H9 (cell line): Measurements from ENCODE around the gene NAB2. TPM values are rescaled to one million over a fixed set of nuclear protein-coding genes. Genes with fewer than 3 reads are reported as not detected.

Experiments
- DNase-seq: peaks from one replicate; pipeline ENCODE4 v3.0.0-alpha.2; 2017
- H2AFZ ChIP-seq: one replicate; pipeline ENCODE4 v1.6.1; 2013; ENCODE audit warnings: mild to moderate bottlenecking, low read length, control low read depth, moderate library complexity
- H2AK5ac ChIP-seq: 2 replicates; pipeline ENCODE4 v1.6.1; 2013; ENCODE audit warnings: low read length, control low read depth, mixed read lengths; ENCODE audit not compliant: insufficient read length
- H2BK120ac ChIP-seq: one replicate; pipeline ENCODE4 v1.6.1; 2013; ENCODE audit warnings: low read depth, mild to moderate bottlenecking, low read length, control low read depth, inconsistent platforms; ENCODE audit not compliant: poor library complexity, severe bottlenecking
- H2BK12ac ChIP-seq: 2 replicates; pipeline ENCODE4 v1.6.1; 2013; ENCODE audit warnings: low read length, control low read depth, mixed read lengths, low read depth; ENCODE audit not compliant: insufficient read length
- H2BK15ac ChIP-seq: 2 replicates; pipeline ENCODE4 v1.6.1; 2013; ENCODE audit warnings: low read depth, low read length, control low read depth
- H2BK20ac ChIP-seq: one replicate; pipeline ENCODE4 v1.6.1; 2013; ENCODE audit warnings: low read depth, mild to moderate bottlenecking, low read length, control low read depth, inconsistent platforms; ENCODE audit not compliant: poor library complexity, severe bottlenecking
- H2BK5ac ChIP-seq: 2 replicates; pipeline ENCODE4 v1.6.1; 2013; ENCODE audit warnings: low read length, control low read depth, mixed read lengths; ENCODE audit not compliant: insufficient read length
- H3K14ac ChIP-seq: 2 replicates; pipeline ENCODE4 v1.6.1; 2013; ENCODE audit warnings: low read length, control low read depth; ENCODE audit not compliant: insufficient read depth
- H3K18ac ChIP-seq: 2 replicates; pipeline ENCODE4 v1.6.1; 2013; ENCODE audit warnings: low read depth, mild to moderate bottlenecking, mixed read lengths, low read length, control low read depth; ENCODE audit not compliant: insufficient read length
- H3K23ac ChIP-seq: 2 replicates; pipeline ENCODE4 v1.6.1; 2013; ENCODE audit warnings: low read length, control low read depth, mixed read lengths, low read depth; ENCODE audit not compliant: insufficient read length
- H3K23me2 ChIP-seq: 2 replicates; pipeline ENCODE4 v1.6.1; 2013; ENCODE audit warnings: low read depth, mild to moderate bottlenecking, mixed read lengths, low read length, control low read depth; ENCODE audit not compliant: insufficient read length, poor library complexity, severe bottlenecking
- H3K27ac ChIP-seq: 2 replicates; pipeline ENCODE4 v1.5.1; 2013; ENCODE audit warnings: low read length, control low read depth, mixed read lengths, low read depth; ENCODE audit not compliant: insufficient read length
- H3K27me3 ChIP-seq: 2 replicates; pipeline ENCODE4 v1.6.1; 2013; ENCODE audit warnings: low read length, control low read depth, inconsistent platforms; ENCODE audit not compliant: insufficient read depth
- H3K4ac ChIP-seq: 2 replicates; pipeline ENCODE4 v1.6.1; 2013; ENCODE audit warnings: low read depth, mild to moderate bottlenecking, control low read depth, inconsistent platforms, low read length, moderate library complexity
- H3K4me1 ChIP-seq: 2 replicates; pipeline ENCODE4 v1.6.1; 2013; ENCODE audit warnings: low read length, control low read depth, inconsistent platforms; ENCODE audit not compliant: insufficient read depth
- H3K4me2 ChIP-seq: 2 replicates; pipeline ENCODE4 v1.6.1; 2013; ENCODE audit warnings: low read length, control low read depth, mixed read lengths; ENCODE audit not compliant: insufficient read length, insufficient read depth
- H3K56ac ChIP-seq: 2 replicates; pipeline ENCODE4 v1.6.1; 2013; ENCODE audit warnings: low read depth, mild to moderate bottlenecking, mixed read lengths, low read length, control low read depth; ENCODE audit not compliant: insufficient read length
- H3K79me1 ChIP-seq: 2 replicates; pipeline ENCODE4 v1.6.1; 2013; ENCODE audit warnings: low read depth, mild to moderate bottlenecking, moderate library complexity, low read length, control low read depth, inconsistent platforms; ENCODE audit not compliant: insufficient read depth, poor library complexity, severe bottlenecking
- H3K79me2 ChIP-seq: 2 replicates; pipeline ENCODE4 v1.6.1; 2013; ENCODE audit warnings: low read length, control low read depth, inconsistent platforms; ENCODE audit not compliant: insufficient read depth
- H3K9ac ChIP-seq: 2 replicates; pipeline ENCODE4 v1.6.1; 2013; ENCODE audit warnings: low read length, control low read depth, mixed read lengths; ENCODE audit not compliant: insufficient read length; ENCODE audit errors: extremely low read depth
- H3K9me3 ChIP-seq: one replicate; pipeline ENCODE4 v1.6.1; 2013; ENCODE audit warnings: low read depth, low read length, inconsistent platforms; ENCODE audit not compliant: control insufficient read depth
- H3T11ph ChIP-seq: one replicate; pipeline ENCODE4 v1.6.1; 2013; ENCODE audit warnings: mild to moderate bottlenecking, low read length, control low read depth, inconsistent platforms
- H4K20me1 ChIP-seq: one replicate; pipeline ENCODE4 v1.6.1; 2013; ENCODE audit not compliant: control insufficient read depth, insufficient read length, insufficient read depth
- H4K5ac ChIP-seq: 2 replicates; pipeline ENCODE4 v1.6.1; 2013; ENCODE audit warnings: low read depth, mild to moderate bottlenecking, mixed read lengths, low read length, control low read depth; ENCODE audit not compliant: insufficient read length
- H4K8ac ChIP-seq: replicated peaks from 2 replicates; pipeline ENCODE4 v1.6.1; 2013; ENCODE audit warnings: low read length, control low read depth, mixed read lengths, low read depth; ENCODE audit not compliant: insufficient read length
- H4K91ac ChIP-seq: 2 replicates; pipeline ENCODE4 v1.6.1; 2013; ENCODE audit warnings: low read depth, mild to moderate bottlenecking, moderate library complexity, mixed read lengths, low read length, control low read depth; ENCODE audit not compliant: insufficient read length
- H3K27ac Mint-ChIP-seq, 3 experiments: 2 replicates in 2 of 3; 3 replicates in 1 of 3; pipeline ENCODE4 v1.8.0; 2020 to 2021; ENCODE audit warnings: mixed read lengths in 3 of 3, mild to moderate bottlenecking in 1 of 3, moderate library complexity in 1 of 3
- H3K27me3 Mint-ChIP-seq: 2 replicates; pipeline ENCODE4 v1.8.0; 2021; ENCODE audit warnings: low read depth, mild to moderate bottlenecking, moderate library complexity, mixed read lengths
- H3K36me3 Mint-ChIP-seq, 3 experiments: 2 replicates in 2 of 3; 3 replicates in 1 of 3; pipeline ENCODE4 v1.8.0; 2020 to 2021; ENCODE audit warnings: low read depth in 3 of 3, mixed read lengths in 3 of 3; ENCODE audit not compliant: insufficient read depth in 1 of 3
- H3K4me1 Mint-ChIP-seq, 2 experiments: 2 replicates each; pipeline ENCODE4 v1.8.0; 2020; ENCODE audit warnings: mixed read lengths in 2 of 2
- H3K4me3 Mint-ChIP-seq, 2 experiments: 2 replicates in 1 of 2; 3 replicates in 1 of 2; pipeline ENCODE4 v1.8.0; 2020 to 2021; ENCODE audit warnings: mild to moderate bottlenecking in 2 of 2, mixed read lengths in 2 of 2, moderate library complexity in 1 of 2
- H3K9me3 Mint-ChIP-seq, 2 experiments: 2 replicates in 1 of 2; 3 replicates in 1 of 2; pipeline ENCODE4 v1.8.0; 2020; ENCODE audit warnings: mild to moderate bottlenecking in 2 of 2, mixed read lengths in 2 of 2, moderate library complexity in 1 of 2
- WGBS: extraction: QIAGEN DNeasy Blood & Tissue Kit; methylation state at CpG from one replicate; pipeline ENCODE4 v1.1.7; 2013; ENCODE audit warnings: missing lambda C conversion rate, low lambda C conversion rate, mixed read lengths; ENCODE audit not compliant: insufficient read length; ENCODE audit errors: extremely low coverage; 5-methylcytosine and 5-hydroxymethylcytosine counted together
- total RNA-seq: library from RNA; stranded (reverse); gene quantifications from 2 replicates; pipeline ENCODE4 v1.2.1, GENCODE V29; 2021
- TF ChIP-seq, protein P1 (sequence below): fragments of 200-600 bp; sonication (generic); conservative IDR thresholded peaks from 3 replicates; pipeline ENCODE4 v1.8.0; 2021; ENCODE audit warnings: antibody characterized with exemption, mild to moderate bottlenecking

NAB2 gene
- total RNA-seq, 1 experiment from 2014 or later: 67.8 TPM

DNA sequence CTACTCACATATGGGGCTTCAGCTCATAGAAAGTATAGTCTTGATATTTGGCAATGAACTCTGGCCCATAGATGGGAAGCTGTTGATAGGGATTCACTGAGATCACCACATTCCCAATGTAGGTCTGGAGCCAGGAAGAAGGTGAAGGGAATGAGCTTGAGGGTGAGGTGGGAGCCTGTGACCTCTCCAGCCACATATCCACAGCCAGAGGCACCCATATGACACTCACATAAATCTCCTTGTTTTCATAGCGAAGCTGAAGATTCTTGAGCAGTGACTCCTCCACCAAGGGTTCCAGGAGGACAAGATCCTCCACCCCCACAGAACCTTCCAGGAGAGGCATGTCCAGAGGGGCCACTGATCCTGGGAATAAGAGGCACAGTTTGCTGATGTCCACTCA, 40.9 kb upstream of the NAB2 start:
- no peak overlapping the region for H3K4me3 Mint-ChIP-seq

More for the DNA sequence above, 40.9 kb upstream of the NAB2 start:
- H3K27ac Mint-ChIP-seq: no peak overlapping the region
- Histone ChIP-seq H3K4me2 (no peak overlapping the region), H3K56ac (no peak overlapping the region), H3K23ac (no peak overlapping the region), H3K23me2 (no peaks in the 10 kb centered on the region), H2BK5ac (no peak overlapping the region), H4K20me1 (no peaks in the 10 kb centered on the region), H3K79me1 (no peaks in the 10 kb centered on the region), H3K27me3 (no peaks in the 10 kb centered on the region), H2AK5ac (no peak overlapping the region), H4K91ac (no peak overlapping the region), H3K4ac (no peak overlapping the region), H3T11ph (no peak overlapping the region), H2AFZ (no peak overlapping the region), H3K9me3 (no peaks in the 10 kb centered on the region), H4K5ac (no peak overlapping the region), H4K8ac (no peak overlapping the region), H3K4me1 (no peaks in the 10 kb centered on the region), H3K79me2 (no peaks in the 10 kb centered on the region), H3K27ac (no peak overlapping the region), H2BK120ac (no peak overlapping the region), H2BK20ac (no peak overlapping the region), H3K14ac (no peak overlapping the region), H3K9ac (no peak overlapping the region), H3K18ac (no peak overlapping the region), H2BK12ac (no peak overlapping the region), H2BK15ac (no peak overlapping the region)
- peaks cover 3 to 13% of the 10 kb centered on the region in 2 experiments for H3K4me1 Mint-ChIP-seq
- no peak for DNase-seq
- TF ChIP-seq, protein P1, sequence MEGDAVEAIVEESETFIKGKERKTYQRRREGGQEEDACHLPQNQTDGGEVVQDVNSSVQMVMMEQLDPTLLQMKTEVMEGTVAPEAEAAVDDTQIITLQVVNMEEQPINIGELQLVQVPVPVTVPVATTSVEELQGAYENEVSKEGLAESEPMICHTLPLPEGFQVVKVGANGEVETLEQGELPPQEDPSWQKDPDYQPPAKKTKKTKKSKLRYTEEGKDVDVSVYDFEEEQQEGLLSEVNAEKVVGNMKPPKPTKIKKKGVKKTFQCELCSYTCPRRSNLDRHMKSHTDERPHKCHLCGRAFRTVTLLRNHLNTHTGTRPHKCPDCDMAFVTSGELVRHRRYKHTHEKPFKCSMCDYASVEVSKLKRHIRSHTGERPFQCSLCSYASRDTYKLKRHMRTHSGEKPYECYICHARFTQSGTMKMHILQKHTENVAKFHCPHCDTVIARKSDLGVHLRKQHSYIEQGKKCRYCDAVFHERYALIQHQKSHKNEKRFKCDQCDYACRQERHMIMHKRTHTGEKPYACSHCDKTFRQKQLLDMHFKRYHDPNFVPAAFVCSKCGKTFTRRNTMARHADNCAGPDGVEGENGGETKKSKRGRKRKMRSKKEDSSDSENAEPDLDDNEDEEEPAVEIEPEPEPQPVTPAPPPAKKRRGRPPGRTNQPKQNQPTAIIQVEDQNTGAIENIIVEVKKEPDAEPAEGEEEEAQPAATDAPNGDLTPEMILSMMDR: no peak
- no peaks in the 10 kb centered on the region for H3K9me3 Mint-ChIP-seq
- H3K36me3 Mint-ChIP-seq: no peaks in the 10 kb centered on the region
- whole genome bisulfite sequencing: no CpG with 5 or more reads among the region's 1 CpG
- H3K27me3 Mint-ChIP-seq: peaks cover 5% of the 10 kb centered on the region
